K562 (cell line): ENCODE measurements around the gene INVS. TPM values are rescaled to one million over a fixed set of nuclear protein-coding genes. Genes with fewer than 3 reads are reported as not detected.

Experiments
- ATAC-seq: fragments of 200-7000 bp; cut with Tn5 transposase; 3 replicates; pipeline ENCODE4 v1.9.1; 2020; ENCODE audit warnings: moderate library complexity
- BruUV-seq: library from RNA; stranded (reverse); fragments of 400-500 nt; replicated peaks from 2 replicates; lab custom pipeline; 2021; lab: Mats Ljungman, UMichigan
- CTCF ChIA-PET: fragments of 300-600 bp; formaldehyde crosslinking; extraction: SDS; loops from one replicate; lab custom pipeline; 2021; ENCODE audit warnings: low intra/inter-chr PET ratio; lab: Yijun Ruan, JAX
- POLR2A ChIA-PET: fragments of 300-600, 350-650 bp; sonication (Branson Sonifier 250); formaldehyde crosslinking; extraction: SDS; loops from one replicate; lab custom pipeline; 2021; ENCODE audit warnings: antibody characterized with exemption, inconsistent platforms; lab: Yijun Ruan, JAX
- DNase-seq, 4 experiments: peaks; one replicate each; pipeline versions ENCODE4 v3.0.0 to v3.0.0-alpha.2; 2011 to 2018; ENCODE audit warnings: low spot score in 3 of 4, mixed read lengths in 3 of 4; ENCODE audit errors: extremely low read depth in 1 of 4
- FAIRE-seq: peaks from 2 replicates; lab custom pipeline; 2011; peaks lifted over from hg19 to GRCh38; lab: Jason Lieb, UNC
- H2AFZ ChIP-seq: 2 replicates; pipeline ENCODE4 v1.6.0; 2011; ENCODE audit warnings: low read depth, low read length, control low read depth, inconsistent platforms
- H3K27ac ChIP-seq: fragments of 200-600 bp; 3 replicates; pipeline ENCODE4 v1.8.0; 2011; ENCODE audit warnings: low read depth, mild to moderate bottlenecking, control low read depth, inconsistent platforms, low read length, moderate library complexity, mixed read lengths; ENCODE audit errors: extremely low read depth
- H3K27me3 ChIP-seq, 2 experiments: fragments of 300-600 bp in 1 of 2; 2 replicates in 1 of 2; 3 replicates in 1 of 2; pipeline versions ENCODE4 v1.6.0 to v1.8.0; 2011; ENCODE audit warnings: inconsistent platforms in 2 of 2, low read length in 2 of 2, mild to moderate bottlenecking in 1 of 2, mixed read lengths in 1 of 2, moderate library complexity in 1 of 2; ENCODE audit not compliant: control insufficient read depth in 2 of 2, insufficient read depth in 2 of 2
- H3K36me3 ChIP-seq: fragments of 300-600 bp; 3 replicates; pipeline ENCODE4 v1.8.0; 2011; ENCODE audit warnings: mild to moderate bottlenecking, low read length, inconsistent platforms; ENCODE audit not compliant: control insufficient read depth, insufficient read depth
- H3K4me1 ChIP-seq, 2 experiments: fragments of 200-600 bp in 1 of 2; replicated peaks in 1 of 2; 2 replicates in 1 of 2; 3 replicates in 1 of 2; pipeline versions ENCODE4 v1.5.1 to v1.8.0; 2011; ENCODE audit warnings: inconsistent platforms in 2 of 2, low read length in 2 of 2, mild to moderate bottlenecking in 1 of 2, mixed read lengths in 1 of 2, moderate library complexity in 1 of 2; ENCODE audit not compliant: control insufficient read depth in 2 of 2, insufficient read depth in 2 of 2
- H3K4me2 ChIP-seq: 2 replicates; pipeline ENCODE4 v1.6.1; 2011; ENCODE audit warnings: low read length, control low read depth, inconsistent platforms, mixed read lengths; ENCODE audit not compliant: insufficient read depth
- H3K4me3 ChIP-seq: fragments of 200-600 bp; sonication (generic), shearing (Covaris generic); 2 replicates; pipeline ENCODE4 v1.5.1; 2016; ENCODE audit warnings: control low read depth, inconsistent platforms
- H3K79me2 ChIP-seq: fragments of 200-600 bp; 3 replicates; pipeline ENCODE4 v1.8.0; 2011; ENCODE audit warnings: low read length, inconsistent platforms; ENCODE audit not compliant: control insufficient read depth, insufficient read depth
- H3K9ac ChIP-seq, 2 experiments: 2 replicates each; pipeline versions ENCODE4 v1.6.0 to v1.6.1; 2011; ENCODE audit warnings: low read depth in 2 of 2, low read length in 2 of 2, control low read depth in 1 of 2, inconsistent platforms in 1 of 2, mild to moderate bottlenecking in 1 of 2, mixed read lengths in 1 of 2; ENCODE audit not compliant: insufficient read depth in 1 of 2
- H3K9me1 ChIP-seq: one replicate; pipeline ENCODE4 v1.6.0; 2011; ENCODE audit warnings: inconsistent platforms, mild to moderate bottlenecking, low read length, moderate library complexity; ENCODE audit not compliant: control insufficient read depth, insufficient read depth
- H3K9me3 ChIP-seq: replicated peaks from 2 replicates; pipeline ENCODE4 v1.5.1; 2011; ENCODE audit warnings: low read depth, low read length, inconsistent platforms; ENCODE audit not compliant: control insufficient read depth, insufficient read depth
- H4K20me1 ChIP-seq: replicated peaks from 2 replicates; pipeline ENCODE4 v1.6.1; 2011; ENCODE audit warnings: low read length, inconsistent platforms, mixed read lengths; ENCODE audit not compliant: control insufficient read depth, insufficient read depth
- C11orf30 ChIP-seq: fragments of 450-650 bp; IDR thresholded peaks from 2 replicates; pipeline ENCODE4 v1.6.1; 2016; ENCODE audit warnings: low read depth, mild to moderate bottlenecking
- CBFA2T2 ChIP-seq: fragments of 450-650 bp; conservative IDR thresholded peaks from 2 replicates; pipeline ENCODE4 v1.6.1; 2017; ENCODE audit warnings: mild to moderate bottlenecking
- CBFA2T3 ChIP-seq: fragments of 450-650 bp; IDR thresholded peaks from 2 replicates; pipeline ENCODE4 v1.6.1; 2017
- NCOA4 ChIP-seq: fragments of 450-650 bp; IDR thresholded peaks from 2 replicates; pipeline ENCODE4 v1.6.1; 2018; ENCODE audit warnings: mild to moderate bottlenecking; ENCODE audit not compliant: partially characterized antibody
- POLR2H ChIP-seq: IDR thresholded peaks from 2 replicates; pipeline ENCODE4 v1.6.1; 2016; ENCODE audit warnings: missing genetic modification characterization, low read depth, mild to moderate bottlenecking, control low read depth, missing compliant biosample characterization, moderate library complexity
- RAD21 ChIP-seq, 2 experiments: fragments of 250-450 bp in 1 of 2; fragments of 450-650 bp in 1 of 2; sonication (Bioruptor Pico) in 1 of 2; formaldehyde crosslinking in 1 of 2; IDR thresholded peaks in 1 of 2; conservative IDR thresholded peaks in 1 of 2; 2 replicates each; pipeline versions ENCODE4 v1.4.0 to v1.8.0; 2020 to 2022; ENCODE audit warnings: mild to moderate bottlenecking in 2 of 2, moderate library complexity in 1 of 2
- ZKSCAN8 ChIP-seq: fragments of 200-800 bp; sonication (Bioruptor generic); IDR thresholded peaks from 2 replicates; pipeline ENCODE4 v1.6.1; 2016; ENCODE audit warnings: missing genetic modification characterization, missing compliant biosample characterization
- ZNF134 ChIP-seq: fragments of 250-450 bp; sonication (Bioruptor Pico); conservative IDR thresholded peaks from 2 replicates; pipeline ENCODE4 v1.4.0; 2020
- ZNF57 ChIP-seq: fragments of 450-650 bp; formaldehyde crosslinking; IDR thresholded peaks from 2 replicates; pipeline ENCODE4 v1.4.0; 2020; ENCODE audit warnings: mild to moderate bottlenecking, moderate library complexity
- ZZZ3 ChIP-seq: fragments of 450-650 bp; IDR thresholded peaks from 2 replicates; pipeline ENCODE4 v1.6.1; 2016; ENCODE audit warnings: antibody characterized with exemption, mild to moderate bottlenecking, moderate library complexity
- WGBS: fragments of 100-300 bp; shearing (Covaris generic); methylation state at CpG from one replicate; pipeline ENCODE4 v1.1.6; 2016; ENCODE audit warnings: low coverage, mixed read lengths; ENCODE audit not compliant: insufficient coverage; ENCODE audit errors: missing lambda C conversion rate; 5-methylcytosine and 5-hydroxymethylcytosine counted together
- in situ Hi-C: fragments of 300-500 bp; cut with MboI; formaldehyde crosslinking; loops from 4 replicates; pipeline ENCODE4 v1.15.0; 2018; ENCODE audit warnings: inconsistent platforms, mixed read lengths
- intact Hi-C: fragments of 100-400 bp; cut with micrococcal nuclease; formaldehyde crosslinking; loops from 2 replicates; pipeline ENCODE4 v1.14.2; 2022
- polyA plus RNA-seq, 8 experiments: library from polyadenylated mRNA; depleted of rRNA in 4 of 8; stranded (reverse) in 5 of 8; unstranded in 3 of 8; fragments of >200 nt; fragmentation: Nextera tagmentation in 2 of 8; fragmentation: Illumina TruSeq in 1 of 8; extraction: Ambion mirVana in 2 of 8; extraction: Trizol in 1 of 8; gene quantifications; 2 replicates each; pipeline versions ENCODE4 v1.2.1 to v1.2.3, GENCODE V29; 2011 to 2014; ENCODE audit warnings: inconsistent platforms in 1 of 8, missing spikeins in 1 of 8
- total RNA-seq, 7 experiments: library from RNA; depleted of rRNA in 6 of 7; stranded (reverse); fragments of >200 nt in 6 of 7; fragmentation: Illumina TruSeq in 2 of 7; extraction: Trizol in 2 of 7; gene quantifications; 2 replicates each; pipeline versions ENCODE4 v1.2.1 to v1.2.3, GENCODE V29; 2011 to 2021; ENCODE audit warnings: low replicate concordance in 1 of 7
- TF ChIP-seq, protein P1 (sequence below), 3 experiments: IDR thresholded peaks in 2 of 3; conservative IDR thresholded peaks in 1 of 3; 2 replicates each; pipeline ENCODE4 v1.5.1; 2011 to 2012; ENCODE audit warnings: low read length in 3 of 3, mild to moderate bottlenecking in 3 of 3, control low read depth in 2 of 3, improper control_type of control experiment in 1 of 3, inconsistent platforms in 1 of 3, low read depth in 1 of 3, mixed read lengths in 1 of 3, moderate library complexity in 1 of 3; ENCODE audit not compliant: insufficient read depth in 2 of 3
- TF ChIP-seq, protein P2 (sequence below): fragments of 450-650 bp; IDR thresholded peaks from 2 replicates; pipeline ENCODE4 v1.6.1; 2016; ENCODE audit warnings: low read depth

INVS gene
- total and polyA plus RNA-seq, 9 of the 15 experiments (the other 6 are each of a cell fraction or from before 2014, with no cell fraction given), result 0.77 to 18.5 (median 10.0) TPM

DNA sequence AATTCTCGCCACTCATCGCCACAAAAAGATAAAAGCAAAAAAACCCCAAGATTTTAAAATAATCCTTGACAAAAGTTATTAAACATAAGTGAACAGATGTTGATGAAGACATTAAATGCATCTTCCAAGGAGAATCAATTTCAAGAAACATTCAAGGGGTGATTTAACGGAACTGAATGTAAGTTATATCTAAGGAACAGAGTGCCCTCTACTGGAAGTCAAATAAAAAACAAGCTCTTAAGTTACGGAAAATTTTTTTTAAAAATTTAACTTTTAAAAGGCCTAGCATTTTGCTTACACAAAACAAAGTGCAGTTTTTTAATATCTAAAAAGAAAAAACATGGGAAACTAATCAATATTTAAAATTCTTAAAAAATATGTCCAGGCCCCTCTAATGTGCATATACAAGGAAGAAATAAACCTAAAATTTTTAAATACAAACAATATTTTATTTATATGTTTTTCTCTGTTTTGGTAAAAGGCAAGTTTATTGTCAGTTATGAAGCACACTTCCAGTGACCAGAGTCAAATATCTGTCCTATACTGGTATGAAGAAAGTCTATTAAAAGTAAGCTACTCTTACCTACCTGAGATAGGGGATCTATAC is 225.7 kb downstream of the INVS start:
- Histone ChIP-seq H3K27me3 (no peaks in the 10 kb centered on the region), H3K9ac (no peak overlapping the region), H3K4me3 (no peak overlapping the region), H3K27ac (no peak overlapping the region), H3K4me1 (no peaks in the 10 kb centered on the region), H3K36me3 (peaks cover 91% of the 10 kb centered on the region), H2AFZ (no peak overlapping the region), H3K9me3 (no peaks in the 10 kb centered on the region), H3K79me2 (peaks cover 17% of the 10 kb centered on the region), H3K9me1 (no peaks in the 10 kb centered on the region), H4K20me1 (no peaks in the 10 kb centered on the region), H3K4me2 (no peak overlapping the region)
- BruUV-seq, result no TSS peak
- CTCF ChIA-PET, result interaction anchor here (0.6 to 1.4 kb wide), 3 partner anchors 517 to 1140 kb away, joined by 3 to 5 read pairs (median 3); no protein-coding TSS in a partner anchor
- WGBS, result 67% methylated on average over 4 of the region's 4 CpGs
- intact Hi-C loops (loop anchor here (5.0 to 10.0 kb wide), 4 partner anchors 102 to 1160 kb away; no protein-coding TSS in a partner anchor), in situ Hi-C loops (loop anchor here (10.0 to 25.0 kb wide), 2 partner anchors 180 to 263 kb away; partner anchors contain the start of gene CAVIN4)
- ATAC-seq (0 out of 3 replicates have a peak, but pooled peaks have one; percentile 42), DNase-seq (peak in 2 of 4 experiments; percentile 11 to 42), FAIRE-seq (peak; percentile 29)
- TF ChIP-seq, protein P1, sequence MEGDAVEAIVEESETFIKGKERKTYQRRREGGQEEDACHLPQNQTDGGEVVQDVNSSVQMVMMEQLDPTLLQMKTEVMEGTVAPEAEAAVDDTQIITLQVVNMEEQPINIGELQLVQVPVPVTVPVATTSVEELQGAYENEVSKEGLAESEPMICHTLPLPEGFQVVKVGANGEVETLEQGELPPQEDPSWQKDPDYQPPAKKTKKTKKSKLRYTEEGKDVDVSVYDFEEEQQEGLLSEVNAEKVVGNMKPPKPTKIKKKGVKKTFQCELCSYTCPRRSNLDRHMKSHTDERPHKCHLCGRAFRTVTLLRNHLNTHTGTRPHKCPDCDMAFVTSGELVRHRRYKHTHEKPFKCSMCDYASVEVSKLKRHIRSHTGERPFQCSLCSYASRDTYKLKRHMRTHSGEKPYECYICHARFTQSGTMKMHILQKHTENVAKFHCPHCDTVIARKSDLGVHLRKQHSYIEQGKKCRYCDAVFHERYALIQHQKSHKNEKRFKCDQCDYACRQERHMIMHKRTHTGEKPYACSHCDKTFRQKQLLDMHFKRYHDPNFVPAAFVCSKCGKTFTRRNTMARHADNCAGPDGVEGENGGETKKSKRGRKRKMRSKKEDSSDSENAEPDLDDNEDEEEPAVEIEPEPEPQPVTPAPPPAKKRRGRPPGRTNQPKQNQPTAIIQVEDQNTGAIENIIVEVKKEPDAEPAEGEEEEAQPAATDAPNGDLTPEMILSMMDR (IDR thresholded peaks at IDR 0.05 in 2 of 3, conservative IDR thresholded peaks at IDR 0.05 in 1 of 3; ENCODE audit: insufficient read depth in 2 of 3, low read depth in 1 of 3, low read length in 3 of 3), result peak in 2 of 3 experiments; percentile 19 to 62; a peak in 3 of 6 replicates
- TF ChIP-seq POLR2H (tag) (0 out of 2 replicates have a peak, but pooled peaks have one; percentile 19), ZKSCAN8 (CRISPR knock-in tag) (no peak), ZZZ3 (no peak), RAD21 (CRISPR knock-in tag; conservative IDR thresholded peaks at IDR 0.05 in 1 of 2, IDR thresholded peaks at IDR 0.05 in 1 of 2) (peak; percentile 36 to 42; a peak in 3 of 4 replicates), CBFA2T2 (no peak), CBFA2T3 (no peak), ZNF134 (CRISPR knock-in tag) (no peak), C11orf30 (no peak), NCOA4 (no peak), ZNF57 (no peak)
- TF ChIP-seq, protein P2, sequence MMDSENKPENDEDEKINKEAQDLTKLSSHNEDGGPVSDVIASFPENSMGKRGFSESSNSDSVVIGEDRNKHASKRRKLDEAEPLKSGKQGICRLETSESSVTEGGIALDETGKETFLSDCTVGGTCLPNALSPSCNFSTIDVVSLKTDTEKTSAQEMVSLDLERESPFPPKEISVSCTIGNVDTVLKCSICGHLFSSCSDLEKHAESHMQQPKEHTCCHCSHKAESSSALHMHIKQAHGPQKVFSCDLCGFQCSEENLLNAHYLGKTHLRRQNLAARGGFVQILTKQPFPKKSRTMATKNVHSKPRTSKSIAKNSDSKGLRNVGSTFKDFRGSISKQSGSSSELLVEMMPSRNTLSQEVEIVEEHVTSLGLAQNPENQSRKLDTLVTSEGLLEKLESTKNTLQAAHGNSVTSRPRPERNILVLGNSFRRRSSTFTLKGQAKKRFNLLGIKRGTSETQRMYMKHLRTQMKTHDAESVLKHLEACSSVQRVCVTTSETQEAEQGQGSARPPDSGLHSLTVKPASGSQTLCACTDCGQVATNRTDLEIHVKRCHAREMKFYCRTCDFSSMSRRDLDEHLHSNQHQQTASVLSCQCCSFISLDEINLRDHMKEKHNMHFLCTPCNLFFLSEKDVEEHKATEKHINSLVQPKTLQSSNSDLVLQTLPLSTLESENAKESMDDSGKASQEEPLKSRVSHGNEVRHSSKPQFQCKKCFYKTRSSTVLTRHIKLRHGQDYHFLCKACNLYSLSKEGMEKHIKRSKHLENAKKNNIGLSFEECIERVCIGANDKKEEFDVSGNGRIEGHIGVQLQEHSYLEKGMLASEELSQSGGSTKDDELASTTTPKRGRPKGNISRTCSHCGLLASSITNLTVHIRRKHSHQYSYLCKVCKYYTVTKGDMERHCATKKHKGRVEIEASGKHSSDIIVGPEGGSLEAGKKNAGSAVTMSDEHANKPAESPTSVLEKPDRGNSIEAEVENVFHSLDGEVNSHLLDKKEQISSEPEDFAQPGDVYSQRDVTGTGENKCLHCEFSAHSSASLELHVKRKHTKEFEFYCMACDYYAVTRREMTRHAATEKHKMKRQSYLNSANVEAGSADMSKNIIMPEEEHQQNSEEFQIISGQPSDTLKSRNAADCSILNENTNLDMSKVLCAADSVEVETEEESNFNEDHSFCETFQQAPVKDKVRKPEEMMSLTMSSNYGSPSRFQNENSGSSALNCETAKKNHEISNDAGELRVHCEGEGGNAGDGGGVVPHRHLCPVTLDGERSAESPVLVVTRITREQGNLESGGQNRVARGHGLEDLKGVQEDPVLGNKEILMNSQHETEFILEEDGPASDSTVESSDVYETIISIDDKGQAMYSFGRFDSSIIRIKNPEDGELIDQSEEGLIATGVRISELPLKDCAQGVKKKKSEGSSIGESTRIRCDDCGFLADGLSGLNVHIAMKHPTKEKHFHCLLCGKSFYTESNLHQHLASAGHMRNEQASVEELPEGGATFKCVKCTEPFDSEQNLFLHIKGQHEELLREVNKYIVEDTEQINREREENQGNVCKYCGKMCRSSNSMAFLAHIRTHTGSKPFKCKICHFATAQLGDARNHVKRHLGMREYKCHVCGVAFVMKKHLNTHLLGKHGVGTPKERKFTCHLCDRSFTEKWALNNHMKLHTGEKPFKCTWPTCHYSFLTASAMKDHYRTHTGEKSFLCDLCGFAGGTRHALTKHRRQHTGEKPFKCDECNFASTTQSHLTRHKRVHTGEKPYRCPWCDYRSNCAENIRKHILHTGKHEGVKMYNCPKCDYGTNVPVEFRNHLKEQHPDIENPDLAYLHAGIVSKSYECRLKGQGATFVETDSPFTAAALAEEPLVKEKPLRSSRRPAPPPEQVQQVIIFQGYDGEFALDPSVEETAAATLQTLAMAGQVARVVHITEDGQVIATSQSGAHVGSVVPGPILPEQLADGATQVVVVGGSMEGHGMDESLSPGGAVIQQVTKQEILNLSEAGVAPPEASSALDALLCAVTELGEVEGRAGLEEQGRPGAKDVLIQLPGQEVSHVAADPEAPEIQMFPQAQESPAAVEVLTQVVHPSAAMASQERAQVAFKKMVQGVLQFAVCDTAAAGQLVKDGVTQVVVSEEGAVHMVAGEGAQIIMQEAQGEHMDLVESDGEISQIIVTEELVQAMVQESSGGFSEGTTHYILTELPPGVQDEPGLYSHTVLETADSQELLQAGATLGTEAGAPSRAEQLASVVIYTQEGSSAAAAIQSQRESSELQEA, result no peak
- POLR2A ChIA-PET, result interaction anchor here (0.5 to 1.7 kb wide), 5 partner anchors 13 to 504 kb away, joined by 3 to 7 read pairs (median 4); no protein-coding TSS in a partner anchor
